ENCODE data around the gene DNAH6.
"Not testable (repeated sequence)": the region's sequence is repeated elsewhere in the genome, so short reads cannot be mapped to it uniquely, and the experiment has no call there.

The DNAH6 gene

GRCh38 chr2:84516234-84516986, at the start of gene DNAH6:
Gene DNAH6 (plus strand): TSS chr2:84516498. CDS start chr2:84517827, 1,329 bp downstream.
- DNase-seq = peak; percentile 21 to 96 (median 82)

- no peak for DNase-seq
These were observed 48.9 kb upstream of the DNAH6 start for GRCh38 chr2:84467389-84467788.

GRCh38 chr2:84472423-84472822, 43.9 kb upstream of the DNAH6 start:
- not testable (repeated sequence) for DNase-seq

GRCh38 chr2:84472856-84473565, 43.3 kb upstream of the DNAH6 start:
- DNase-seq = no peak

GRCh38 chr2:84474176-84474575, 42.1 kb upstream of the DNAH6 start:
- DNase-seq = no peak

- no peak for DNase-seq
These were observed 38.4 kb upstream of the DNAH6 start for GRCh38 chr2:84477886-84478285.

- no peak for DNase-seq
These were observed 37.4 kb upstream of the DNAH6 start for GRCh38 chr2:84478867-84479266.

- peak in 1 of 51 donors; percentile 31 for DNase-seq
These were observed 34.6 kb upstream of the DNAH6 start for GRCh38 chr2:84481702-84482101.

GRCh38 chr2:84482603-84483002, 33.7 kb upstream of the DNAH6 start:
- peak in 1 of 51 donors; percentile 16 for DNase-seq

- no peak for DNase-seq
These were observed 33.0 kb upstream of the DNAH6 start for GRCh38 chr2:84483320-84483719.

- DNase-seq = no peak
These were observed 29.7 kb upstream of the DNAH6 start for GRCh38 chr2:84486441-84487115.

GRCh38 chr2:84487298-84487996, 28.9 kb upstream of the DNAH6 start:
- no peak for DNase-seq

GRCh38 chr2:84491256-84491655, 25.0 kb upstream of the DNAH6 start:
- no peak for DNase-seq

GRCh38 chr2:84491741-84492140, 24.6 kb upstream of the DNAH6 start:
- no peak for DNase-seq

GRCh38 chr2:84492571-84492970, 23.7 kb upstream of the DNAH6 start:
- DNase-seq = no peak

- no peak for DNase-seq
These were observed 22.8 kb upstream of the DNAH6 start for GRCh38 chr2:84493514-84493913.

GRCh38 chr2:84494070-84494469, 22.2 kb upstream of the DNAH6 start:
- DNase-seq = no peak

GRCh38 chr2:84495539-84496146, 20.7 kb upstream of the DNAH6 start:
- peak in 4 of 51 donors; percentile 20 to 55 (median 28) for DNase-seq

- DNase-seq = no peak
These were observed 19.9 kb upstream of the DNAH6 start for GRCh38 chr2:84496386-84496785.

- DNase-seq = no peak
These were observed 19.0 kb upstream of the DNAH6 start for GRCh38 chr2:84497285-84497684.

- DNase-seq = no peak
These were observed 18.0 kb upstream of the DNAH6 start for GRCh38 chr2:84498150-84498799.

All from hypothalamus (tissue), 51 donors.